Hepatocyte (in vitro differentiated cells): ENCODE measurements around the gene TMCO6.

Experiments
- EZH2 ChIP-seq: fragments of 200-600 bp; sonication (generic); IDR thresholded peaks from 2 replicates; pipeline ENCODE4 v1.6.1; 2016; ENCODE audit warnings: antibody characterized with exemption, mild to moderate bottlenecking, borderline replicate concordance
- EZH2phosphoT487 ChIP-seq: fragments of 200-600 bp; sonication (generic); IDR thresholded peaks from one replicate; pipeline ENCODE4 v1.6.1; 2018; ENCODE audit warnings: antibody characterized with exemption, mild to moderate bottlenecking, low read depth, moderate library complexity; ENCODE audit not compliant: unreplicated experiment, severe bottlenecking
- TF ChIP-seq, protein P1 (sequence below): fragments of 200-600 bp; sonication (generic); IDR thresholded peaks from 2 replicates; pipeline ENCODE4 v1.5.1; 2016; ENCODE audit warnings: antibody characterized with exemption, mild to moderate bottlenecking; ENCODE audit not compliant: poor library complexity

DNA sequence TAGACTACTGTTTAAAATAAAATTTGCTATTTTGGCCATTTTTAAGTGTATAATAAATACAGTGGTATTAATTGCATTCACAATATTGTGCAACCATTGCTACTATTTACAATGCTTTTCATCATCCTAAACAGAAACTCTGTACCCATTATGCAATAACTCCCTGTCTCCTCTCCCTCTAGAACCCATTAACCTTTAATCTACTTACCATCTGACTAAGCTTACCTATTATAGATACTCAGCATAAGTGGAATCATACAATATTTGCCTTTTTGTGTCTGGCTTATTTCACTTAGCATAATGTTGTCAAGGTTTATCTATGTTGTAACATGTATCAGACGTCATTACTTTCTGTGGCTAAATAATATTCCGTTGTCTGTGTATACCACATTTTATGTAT is 32.2 kb upstream of the TMCO6 start:
- TF ChIP-seq, protein P1, sequence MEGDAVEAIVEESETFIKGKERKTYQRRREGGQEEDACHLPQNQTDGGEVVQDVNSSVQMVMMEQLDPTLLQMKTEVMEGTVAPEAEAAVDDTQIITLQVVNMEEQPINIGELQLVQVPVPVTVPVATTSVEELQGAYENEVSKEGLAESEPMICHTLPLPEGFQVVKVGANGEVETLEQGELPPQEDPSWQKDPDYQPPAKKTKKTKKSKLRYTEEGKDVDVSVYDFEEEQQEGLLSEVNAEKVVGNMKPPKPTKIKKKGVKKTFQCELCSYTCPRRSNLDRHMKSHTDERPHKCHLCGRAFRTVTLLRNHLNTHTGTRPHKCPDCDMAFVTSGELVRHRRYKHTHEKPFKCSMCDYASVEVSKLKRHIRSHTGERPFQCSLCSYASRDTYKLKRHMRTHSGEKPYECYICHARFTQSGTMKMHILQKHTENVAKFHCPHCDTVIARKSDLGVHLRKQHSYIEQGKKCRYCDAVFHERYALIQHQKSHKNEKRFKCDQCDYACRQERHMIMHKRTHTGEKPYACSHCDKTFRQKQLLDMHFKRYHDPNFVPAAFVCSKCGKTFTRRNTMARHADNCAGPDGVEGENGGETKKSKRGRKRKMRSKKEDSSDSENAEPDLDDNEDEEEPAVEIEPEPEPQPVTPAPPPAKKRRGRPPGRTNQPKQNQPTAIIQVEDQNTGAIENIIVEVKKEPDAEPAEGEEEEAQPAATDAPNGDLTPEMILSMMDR = no peak
- no peak for TF ChIP-seq EZH2phosphoT487
- no peak for TF ChIP-seq EZH2
